ENCODE results near the gene BARHL1.

BARHL1 gene

GRCh38 chr9:132546148-132547051, 36.0 kb upstream of the BARHL1 start:
- Histone ChIP-seq H3K4me3 (ENCODE audit: low read depth, low read length) (peak overlapping the region; percentile 48), H3K36me3 (ENCODE audit: control insufficient read depth, insufficient read depth, low read length) (no peaks in the 10 kb centered on the region), H3K9me3 (ENCODE audit: control insufficient read depth, insufficient read depth, low read length) (no peaks in the 10 kb centered on the region), H3K9ac (ENCODE audit: low read depth, low read length) (no peak overlapping the region), H3K27me3 (ENCODE audit: control insufficient read depth, insufficient read depth, low read length) (no peaks in the 10 kb centered on the region), H3K4me1 (ENCODE audit: control insufficient read depth, insufficient read depth, low read length) (peaks cover 6% of the 10 kb centered on the region)

- Histone ChIP-seq H3K4me1 (ENCODE audit: control insufficient read depth, insufficient read depth, low read length) (peaks cover 6% of the 10 kb centered on the region), H3K4me3 (ENCODE audit: low read depth, low read length) (no peak overlapping the region), H3K9me3 (ENCODE audit: control insufficient read depth, insufficient read depth, low read length) (no peaks in the 10 kb centered on the region), H3K9ac (ENCODE audit: low read depth, low read length) (no peak overlapping the region), H3K27me3 (ENCODE audit: control insufficient read depth, insufficient read depth, low read length) (no peaks in the 10 kb centered on the region), H3K36me3 (ENCODE audit: control insufficient read depth, insufficient read depth, low read length) (no peaks in the 10 kb centered on the region)
Measured at GRCh38 chr9:132547052-132547431, 35.4 kb upstream of the BARHL1 start.

- H3K4me1 ChIP-seq (ENCODE audit: control insufficient read depth, insufficient read depth, low read length), result peaks cover 6% of the 10 kb centered on the region
- H3K4me3 ChIP-seq (ENCODE audit: low read depth, low read length), result no peak overlapping the region
- no peaks in the 10 kb centered on the region for H3K27me3 ChIP-seq (ENCODE audit: control insufficient read depth, insufficient read depth, low read length)
- H3K9ac ChIP-seq (ENCODE audit: low read depth, low read length), result no peak overlapping the region
- H3K9me3 ChIP-seq (ENCODE audit: control insufficient read depth, insufficient read depth, low read length), result no peaks in the 10 kb centered on the region
- no peaks in the 10 kb centered on the region for H3K36me3 ChIP-seq (ENCODE audit: control insufficient read depth, insufficient read depth, low read length)
Measured at GRCh38 chr9:132547436-132547835, 35.0 kb upstream of the BARHL1 start.

GRCh38 chr9:132547976-132548730, 34.3 kb upstream of the BARHL1 start:
- H3K9me3 ChIP-seq (ENCODE audit: control insufficient read depth, insufficient read depth, low read length), result no peaks in the 10 kb centered on the region
- peaks cover 6% of the 10 kb centered on the region for H3K4me1 ChIP-seq (ENCODE audit: control insufficient read depth, insufficient read depth, low read length)
- no peaks in the 10 kb centered on the region for H3K27me3 ChIP-seq (ENCODE audit: control insufficient read depth, insufficient read depth, low read length)
- H3K9ac ChIP-seq (ENCODE audit: low read depth, low read length), result no peak overlapping the region
- no peak overlapping the region for H3K4me3 ChIP-seq (ENCODE audit: low read depth, low read length)
- H3K36me3 ChIP-seq (ENCODE audit: control insufficient read depth, insufficient read depth, low read length), result no peaks in the 10 kb centered on the region

GRCh38 chr9:132548751-132549640, 33.4 kb upstream of the BARHL1 start:
- Histone ChIP-seq H3K9me3 (ENCODE audit: control insufficient read depth, insufficient read depth, low read length) (no peaks in the 10 kb centered on the region), H3K36me3 (ENCODE audit: control insufficient read depth, insufficient read depth, low read length) (no peaks in the 10 kb centered on the region), H3K27me3 (ENCODE audit: control insufficient read depth, insufficient read depth, low read length) (no peaks in the 10 kb centered on the region), H3K4me3 (ENCODE audit: low read depth, low read length) (no peak overlapping the region), H3K4me1 (ENCODE audit: control insufficient read depth, insufficient read depth, low read length) (peaks cover 5% of the 10 kb centered on the region), H3K9ac (ENCODE audit: low read depth, low read length) (no peak overlapping the region)

- peaks cover 4% of the 10 kb centered on the region for H3K4me1 ChIP-seq (ENCODE audit: control insufficient read depth, insufficient read depth, low read length)
- H3K4me3 ChIP-seq (ENCODE audit: low read depth, low read length), result no peak overlapping the region
- no peaks in the 10 kb centered on the region for H3K36me3 ChIP-seq (ENCODE audit: control insufficient read depth, insufficient read depth, low read length)
- H3K9ac ChIP-seq (ENCODE audit: low read depth, low read length), result no peak overlapping the region
- no peaks in the 10 kb centered on the region for H3K27me3 ChIP-seq (ENCODE audit: control insufficient read depth, insufficient read depth, low read length)
- H3K9me3 ChIP-seq (ENCODE audit: control insufficient read depth, insufficient read depth, low read length), result no peaks in the 10 kb centered on the region
Measured at GRCh38 chr9:132551556-132551955, 30.9 kb upstream of the BARHL1 start.

- Histone ChIP-seq H3K4me3 (ENCODE audit: low read depth, low read length) (no peak overlapping the region), H3K27me3 (ENCODE audit: control insufficient read depth, insufficient read depth, low read length) (no peaks in the 10 kb centered on the region), H3K36me3 (ENCODE audit: control insufficient read depth, insufficient read depth, low read length) (no peaks in the 10 kb centered on the region), H3K9ac (ENCODE audit: low read depth, low read length) (no peak overlapping the region), H3K4me1 (ENCODE audit: control insufficient read depth, insufficient read depth, low read length) (no peaks in the 10 kb centered on the region), H3K9me3 (ENCODE audit: control insufficient read depth, insufficient read depth, low read length) (no peaks in the 10 kb centered on the region)
Measured at GRCh38 chr9:132552041-132552440, 30.4 kb upstream of the BARHL1 start.

GRCh38 chr9:132554755-132555154, 27.7 kb upstream of the BARHL1 start:
- no peaks in the 10 kb centered on the region for H3K4me1 ChIP-seq (ENCODE audit: control insufficient read depth, insufficient read depth, low read length)
- no peaks in the 10 kb centered on the region for H3K36me3 ChIP-seq (ENCODE audit: control insufficient read depth, insufficient read depth, low read length)
- H3K4me3 ChIP-seq (ENCODE audit: low read depth, low read length), result no peak overlapping the region
- H3K9me3 ChIP-seq (ENCODE audit: control insufficient read depth, insufficient read depth, low read length), result no peaks in the 10 kb centered on the region
- H3K9ac ChIP-seq (ENCODE audit: low read depth, low read length), result no peak overlapping the region
- H3K27me3 ChIP-seq (ENCODE audit: control insufficient read depth, insufficient read depth, low read length), result no peaks in the 10 kb centered on the region

GRCh38 chr9:132555528-132555927, 26.9 kb upstream of the BARHL1 start:
- Histone ChIP-seq H3K4me3 (ENCODE audit: low read depth, low read length) (no peak overlapping the region), H3K4me1 (ENCODE audit: control insufficient read depth, insufficient read depth, low read length) (no peaks in the 10 kb centered on the region), H3K9ac (ENCODE audit: low read depth, low read length) (no peak overlapping the region), H3K27me3 (ENCODE audit: control insufficient read depth, insufficient read depth, low read length) (no peaks in the 10 kb centered on the region), H3K36me3 (ENCODE audit: control insufficient read depth, insufficient read depth, low read length) (no peaks in the 10 kb centered on the region), H3K9me3 (ENCODE audit: control insufficient read depth, insufficient read depth, low read length) (no peaks in the 10 kb centered on the region)

- no peak overlapping the region for H3K9ac ChIP-seq (ENCODE audit: low read depth, low read length)
- no peaks in the 10 kb centered on the region for H3K4me1 ChIP-seq (ENCODE audit: control insufficient read depth, insufficient read depth, low read length)
- no peaks in the 10 kb centered on the region for H3K27me3 ChIP-seq (ENCODE audit: control insufficient read depth, insufficient read depth, low read length)
- no peaks in the 10 kb centered on the region for H3K9me3 ChIP-seq (ENCODE audit: control insufficient read depth, insufficient read depth, low read length)
- H3K4me3 ChIP-seq (ENCODE audit: low read depth, low read length), result no peak overlapping the region
- H3K36me3 ChIP-seq (ENCODE audit: control insufficient read depth, insufficient read depth, low read length), result no peaks in the 10 kb centered on the region
Measured at GRCh38 chr9:132556235-132556634, 26.2 kb upstream of the BARHL1 start.

- Histone ChIP-seq H3K36me3 (ENCODE audit: control insufficient read depth, insufficient read depth, low read length) (no peaks in the 10 kb centered on the region), H3K9ac (ENCODE audit: low read depth, low read length) (no peak overlapping the region), H3K9me3 (ENCODE audit: control insufficient read depth, insufficient read depth, low read length) (no peaks in the 10 kb centered on the region), H3K4me1 (ENCODE audit: control insufficient read depth, insufficient read depth, low read length) (no peaks in the 10 kb centered on the region), H3K4me3 (ENCODE audit: low read depth, low read length) (no peak overlapping the region), H3K27me3 (ENCODE audit: control insufficient read depth, insufficient read depth, low read length) (no peaks in the 10 kb centered on the region)
Measured at GRCh38 chr9:132556714-132557113, 25.7 kb upstream of the BARHL1 start.

All from iPS-15b (cell line).